Spleen (tissue), 7 donors: ENCODE results near the gene IL1R2.

Experiments
- POLR2A ChIP-seq, 3 donors: fragments of 450-650 bp; IDR thresholded peaks; one replicate each; pipeline ENCODE4 v1.5.1; 2017; ENCODE audit warnings: antibody characterized with exemption in 3 of 3, mild to moderate bottlenecking in 1 of 3
- POLR2AphosphoS5 ChIP-seq, 3 donors: sonication (generic); formaldehyde crosslinking; IDR thresholded peaks; one replicate each; pipeline ENCODE4 v1.5.1; 2017; ENCODE audit warnings: antibody characterized with exemption in 3 of 3
- TF ChIP-seq, protein P1 (sequence below), 11 experiments: fragments of 200-600 bp in 7 of 11; fragments of 450-650 bp in 4 of 11; sonication (generic) in 4 of 11; IDR thresholded peaks in 8 of 11; conservative IDR thresholded peaks in 3 of 11; 1 replicate in 7 of 11; 2 replicates in 4 of 11; pipeline versions ENCODE4 v1.4.0 to v1.8.0; 2016 to 2021; ENCODE audit warnings: antibody characterized with exemption in 11 of 11, inconsistent platforms in 4 of 11, mild to moderate bottlenecking in 1 of 11
- donor health status: DM: no; HTN: no; CAD: no; lungs with moderate emphysema.
- donor health status: DM: no; HTN: no; CAD: no.
- donor health status: DM: no; HTN: no; CAD: no.

- TF ChIP-seq, protein P1, sequence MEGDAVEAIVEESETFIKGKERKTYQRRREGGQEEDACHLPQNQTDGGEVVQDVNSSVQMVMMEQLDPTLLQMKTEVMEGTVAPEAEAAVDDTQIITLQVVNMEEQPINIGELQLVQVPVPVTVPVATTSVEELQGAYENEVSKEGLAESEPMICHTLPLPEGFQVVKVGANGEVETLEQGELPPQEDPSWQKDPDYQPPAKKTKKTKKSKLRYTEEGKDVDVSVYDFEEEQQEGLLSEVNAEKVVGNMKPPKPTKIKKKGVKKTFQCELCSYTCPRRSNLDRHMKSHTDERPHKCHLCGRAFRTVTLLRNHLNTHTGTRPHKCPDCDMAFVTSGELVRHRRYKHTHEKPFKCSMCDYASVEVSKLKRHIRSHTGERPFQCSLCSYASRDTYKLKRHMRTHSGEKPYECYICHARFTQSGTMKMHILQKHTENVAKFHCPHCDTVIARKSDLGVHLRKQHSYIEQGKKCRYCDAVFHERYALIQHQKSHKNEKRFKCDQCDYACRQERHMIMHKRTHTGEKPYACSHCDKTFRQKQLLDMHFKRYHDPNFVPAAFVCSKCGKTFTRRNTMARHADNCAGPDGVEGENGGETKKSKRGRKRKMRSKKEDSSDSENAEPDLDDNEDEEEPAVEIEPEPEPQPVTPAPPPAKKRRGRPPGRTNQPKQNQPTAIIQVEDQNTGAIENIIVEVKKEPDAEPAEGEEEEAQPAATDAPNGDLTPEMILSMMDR (IDR thresholded peaks at IDR 0.05 in 8 of 11, conservative IDR thresholded peaks at IDR 0.05 in 3 of 11) = no peak
- peak in 1 of 3 donors; percentile 41 for TF ChIP-seq POLR2AphosphoS5 (IDR thresholded peaks at IDR 0.05)
- TF ChIP-seq POLR2A (IDR thresholded peaks at IDR 0.05) = no peak
Observed at GRCh38 chr2:101998896-101999789, 7.4 kb downstream of the IL1R2 start.
